GM23248 (cell line): Measurements from ENCODE around the gene GEN1. TPM values are rescaled to one million over a fixed set of nuclear protein-coding genes. Genes with fewer than 3 reads are reported as not detected.

ENCODE experiments used
- DNase-seq: peaks from one replicate; pipeline ENCODE4 v3.0.0-alpha.2; 2015
- H2AFZ ChIP-seq: fragments of 200-600 bp; sonication (generic); 2 replicates; pipeline ENCODE4 v1.6.1; 2016; ENCODE audit warnings: antibody characterized with exemption
- H3F3A ChIP-seq: fragments of 200-600 bp; sonication (generic); 2 replicates; pipeline ENCODE4 v1.6.1; 2016; ENCODE audit warnings: mild to moderate bottlenecking, antibody characterized with exemption, mixed run types; ENCODE audit not compliant: insufficient read depth
- H3K27ac ChIP-seq: fragments of 200-600 bp; sonication (generic); 2 replicates; pipeline ENCODE4 v1.5.1; 2016; ENCODE audit warnings: mild to moderate bottlenecking
- H3K27me3 ChIP-seq: fragments of 200-600 bp; sonication (generic); replicated peaks from 2 replicates; pipeline ENCODE4 v1.6.1; 2016; ENCODE audit warnings: mild to moderate bottlenecking; ENCODE audit not compliant: insufficient read depth
- H3K36me3 ChIP-seq: fragments of 200-600 bp; sonication (generic); 2 replicates; pipeline ENCODE4 v1.6.1; 2016; ENCODE audit warnings: low read depth, mild to moderate bottlenecking
- H3K4me1 ChIP-seq: fragments of 200-600 bp; sonication (generic); 2 replicates; pipeline ENCODE4 v1.6.1; 2016; ENCODE audit warnings: mild to moderate bottlenecking; ENCODE audit not compliant: insufficient read depth
- H3K4me2 ChIP-seq: fragments of 200-600 bp; sonication (generic); one replicate; pipeline ENCODE4 v1.6.1; 2016; ENCODE audit warnings: mild to moderate bottlenecking; ENCODE audit not compliant: unreplicated experiment
- H3K4me3 ChIP-seq: fragments of 200-600 bp; sonication (generic); 2 replicates; pipeline ENCODE4 v1.5.1; 2016; ENCODE audit warnings: mild to moderate bottlenecking
- H3K79me2 ChIP-seq: fragments of 200-600 bp; sonication (generic); 2 replicates; pipeline ENCODE4 v1.6.1; 2016; ENCODE audit warnings: mild to moderate bottlenecking; ENCODE audit not compliant: insufficient read depth
- H3K9ac ChIP-seq: fragments of 200-600 bp; sonication (generic); 2 replicates; pipeline ENCODE4 v1.6.1; 2016; ENCODE audit warnings: mild to moderate bottlenecking
- H3K9me2 ChIP-seq: fragments of 200-600 bp; sonication (generic); 2 replicates; pipeline ENCODE4 v1.6.1; 2016; ENCODE audit warnings: mixed run types, mild to moderate bottlenecking, moderate library complexity; ENCODE audit not compliant: insufficient read depth
- H3K9me3 ChIP-seq: fragments of 200-600 bp; sonication (generic); one replicate; pipeline ENCODE4 v1.6.1; 2017; ENCODE audit warnings: low read depth
- H4K20me1 ChIP-seq: fragments of 200-600 bp; sonication (generic); 2 replicates; pipeline ENCODE4 v1.6.0; 2016; ENCODE audit not compliant: insufficient read depth
- EZH2 ChIP-seq: fragments of 200-600 bp; sonication (generic); IDR thresholded peaks from 2 replicates; pipeline ENCODE4 v1.6.1; 2018; ENCODE audit warnings: antibody characterized with exemption, mild to moderate bottlenecking; ENCODE audit not compliant: insufficient read depth, poor library complexity, severe bottlenecking
- EZH2phosphoT487 ChIP-seq: fragments of 200-600 bp; sonication (generic); IDR thresholded peaks from 2 replicates; pipeline ENCODE4 v1.6.1; 2018; ENCODE audit warnings: antibody characterized with exemption, moderate library complexity, mild to moderate bottlenecking, low read depth; ENCODE audit not compliant: insufficient read depth
- WGBS, 2 experiments: methylation state at CpG; one replicate each; pipeline ENCODE4 v1.1.6; 2015 to 2017; ENCODE audit warnings: low lambda C conversion rate in 2 of 2, low coverage in 1 of 2; ENCODE audit errors: missing lambda C conversion rate in 2 of 2; 5-methylcytosine and 5-hydroxymethylcytosine counted together
- in situ Hi-C: fragments of 300-500 bp; cut with MboI; formaldehyde crosslinking; loops from 2 replicates; pipeline ENCODE4 v1.15.0; 2020
- polyA plus RNA-seq: library from polyadenylated mRNA; unstranded; fragments of >200 nt; fragmentation: Nextera tagmentation; extraction: Ambion mirVana; gene quantifications from 2 replicates; pipeline ENCODE4 v1.2.1, GENCODE V29; 2016
- total RNA-seq: library from RNA; depleted of rRNA; stranded (reverse); fragments of >200 nt; shearing (Covaris generic); gene quantifications from 2 replicates; pipeline ENCODE4 v1.2.3, GENCODE V29; 2014

GEN1 gene
- total and polyA plus RNA-seq, 2 experiments from 2014 or later: 3.9 to 10.2 TPM

DNA sequence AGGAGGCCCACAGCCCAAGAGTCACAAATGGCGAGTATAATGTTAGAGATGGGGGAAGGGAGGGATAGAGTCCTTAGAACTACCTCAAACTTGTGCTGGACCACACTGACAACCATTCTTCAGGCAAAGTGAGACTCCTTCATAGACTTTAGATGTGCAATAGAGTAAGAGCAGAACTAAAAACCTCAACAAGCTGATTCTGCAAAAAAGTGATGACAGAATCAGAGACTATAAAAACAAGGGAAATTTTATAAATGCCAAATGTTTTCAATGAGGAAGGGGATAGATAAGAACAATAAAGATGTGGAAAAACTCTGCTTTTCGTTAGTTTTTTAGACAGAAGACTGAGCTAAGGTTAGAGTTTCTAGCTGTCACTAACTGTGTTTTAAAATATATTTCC, 18.1 kb upstream of the GEN1 start:
- Histone ChIP-seq H4K20me1 (no peaks in the 10 kb centered on the region), H3K36me3 (peaks cover 41% of the 10 kb centered on the region), H3K27ac (no peak overlapping the region), H3K9me3 (no peaks in the 10 kb centered on the region), H3K79me2 (peaks cover 24% of the 10 kb centered on the region), H3K9me2 (no peaks in the 10 kb centered on the region), H3K4me2 (no peak overlapping the region), H3K4me1 (peaks cover 21% of the 10 kb centered on the region), H3F3A (peaks cover 22% of the 10 kb centered on the region), H2AFZ (no peak overlapping the region), H3K4me3 (no peak overlapping the region), H3K9ac (no peak overlapping the region), H3K27me3 (no peaks in the 10 kb centered on the region)
- DNase-seq: no peak
- WGBS, 2 experiments: 98 to 100% methylated on average over 2 of the region's 2 CpGs
- in situ Hi-C loops: no loop called here
- TF ChIP-seq EZH2phosphoT487 (no peak), EZH2 (no peak)

DNA sequence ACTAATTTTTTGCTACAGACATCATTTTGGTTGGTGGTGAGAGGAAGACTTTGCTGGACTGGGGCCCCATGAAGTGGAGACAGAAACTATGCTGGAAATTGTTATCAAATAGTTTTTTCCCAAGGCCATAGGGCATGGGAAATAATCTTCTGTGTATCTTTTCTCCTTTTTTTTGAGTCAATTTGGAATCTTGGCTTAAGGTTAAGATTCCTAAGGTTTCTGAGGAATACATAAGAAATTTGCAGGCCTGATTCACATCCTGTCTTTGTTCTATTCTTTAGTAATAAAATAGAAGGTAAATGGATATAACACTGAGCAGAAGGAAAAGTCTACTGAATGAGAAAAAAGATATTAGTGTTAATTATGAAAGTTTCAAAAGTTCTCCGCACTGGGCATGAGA, 16.9 kb upstream of the GEN1 start:
- Histone ChIP-seq H3K9me2 (no peaks in the 10 kb centered on the region), H3K27ac (peak overlapping the region; percentile 71), H3K27me3 (no peaks in the 10 kb centered on the region), H3K36me3 (peaks cover 32% of the 10 kb centered on the region), H3K79me2 (peaks cover 33% of the 10 kb centered on the region), H3K9me3 (no peaks in the 10 kb centered on the region), H3K4me3 (no peak overlapping the region), H2AFZ (no peak overlapping the region), H3K9ac (peak overlapping the region; percentile 17; the same call in 1 of the 2 replicates), H3K4me1 (peaks cover 21% of the 10 kb centered on the region), H3K4me2 (peak overlapping the region; percentile 31), H4K20me1 (no peaks in the 10 kb centered on the region), H3F3A (peaks cover 22% of the 10 kb centered on the region)
- DNase-seq: peak; percentile 73
- WGBS, 2 experiments: 88 to 95% methylated on average over 1 of the region's 1 CpG
- no peak for TF ChIP-seq EZH2phosphoT487
- no peak for TF ChIP-seq EZH2
- in situ Hi-C loops: no loop called here

DNA sequence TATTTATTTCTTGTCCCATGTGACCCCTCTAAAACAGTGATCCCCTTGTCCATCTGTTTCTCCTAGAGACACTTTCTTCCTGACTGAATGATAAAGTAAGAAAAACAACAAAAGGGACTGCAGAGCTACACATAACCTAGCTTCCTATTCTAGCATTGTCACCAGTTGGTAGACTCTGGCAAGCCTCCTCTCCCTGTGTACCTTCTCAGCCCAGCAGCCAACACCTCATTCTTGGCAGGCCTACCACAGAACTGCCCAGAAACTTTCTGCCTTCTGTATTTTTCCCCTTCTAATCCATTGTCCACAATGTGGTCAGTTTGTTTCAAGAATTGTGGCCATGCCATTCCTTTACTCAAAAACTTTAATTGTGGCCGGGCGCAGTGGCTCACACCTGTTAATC, 13.7 kb upstream of the GEN1 start:
- TF ChIP-seq EZH2 (no peak), EZH2phosphoT487 (no peak)
- H3K4me1 ChIP-seq: peaks cover 21% of the 10 kb centered on the region
- WGBS, 2 experiments: 97 to 100% methylated on average over 2 of the region's 2 CpGs
- peaks cover 60% of the 10 kb centered on the region for H3K79me2 ChIP-seq
- H3K27ac ChIP-seq: no peak overlapping the region
- H3K4me2 ChIP-seq: no peak overlapping the region
- in situ Hi-C loops: no loop called here
- no peaks in the 10 kb centered on the region for H3K27me3 ChIP-seq
- no peak overlapping the region for H3K4me3 ChIP-seq
- H3F3A ChIP-seq: peaks cover 22% of the 10 kb centered on the region
- no peaks in the 10 kb centered on the region for H3K9me2 ChIP-seq
- no peaks in the 10 kb centered on the region for H4K20me1 ChIP-seq
- no peak overlapping the region for H2AFZ ChIP-seq
- no peak for DNase-seq
- peaks cover 31% of the 10 kb centered on the region for H3K36me3 ChIP-seq
- H3K9me3 ChIP-seq: no peaks in the 10 kb centered on the region
- no peak overlapping the region for H3K9ac ChIP-seq

DNA sequence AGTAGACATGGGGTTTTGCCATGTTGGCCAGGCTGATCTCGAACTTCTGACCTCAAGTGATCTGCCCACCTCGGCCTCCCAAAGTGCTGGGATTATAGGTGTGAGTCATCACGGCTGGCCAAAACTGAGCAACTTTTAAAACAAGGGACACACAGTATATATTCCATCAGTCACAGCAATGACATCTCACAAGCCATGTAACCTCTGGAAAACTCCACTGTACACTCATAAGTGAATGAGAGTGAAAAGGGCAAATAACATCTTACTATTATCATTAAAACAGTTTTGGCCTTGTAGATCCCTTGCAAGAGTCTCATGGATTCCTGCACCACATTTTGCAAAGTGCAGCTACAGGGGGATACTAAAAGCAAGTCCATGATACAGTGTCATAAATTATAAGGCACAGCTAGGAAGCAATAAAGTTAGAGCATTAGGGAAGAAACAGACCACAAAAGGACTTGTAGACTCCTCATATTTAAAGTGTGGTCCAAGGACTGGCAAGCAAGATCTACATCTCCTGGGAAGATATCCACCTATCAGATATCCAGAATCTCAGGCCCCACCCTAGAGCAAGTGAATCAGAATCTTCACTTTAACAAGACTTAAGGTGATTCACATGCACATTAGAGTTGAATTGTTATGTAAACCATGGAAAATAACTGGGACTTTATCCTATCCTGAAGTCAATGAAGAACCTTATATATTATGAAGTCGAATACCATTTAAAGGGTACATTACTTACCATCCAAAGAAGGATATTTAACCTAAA, 6.1 kb upstream of the GEN1 start:
- Histone ChIP-seq H3K4me1 (peaks cover 12% of the 10 kb centered on the region; the same call in 1 of the 2 replicates), H3K4me2 (no peak overlapping the region), H2AFZ (no peak overlapping the region), H3F3A (no peaks in the 10 kb centered on the region), H3K4me3 (no peak overlapping the region), H3K79me2 (peaks cover 96% of the 10 kb centered on the region), H3K36me3 (peaks cover 16% of the 10 kb centered on the region), H3K9me2 (no peaks in the 10 kb centered on the region), H3K27ac (no peak overlapping the region), H3K9me3 (no peaks in the 10 kb centered on the region), H3K27me3 (no peaks in the 10 kb centered on the region), H4K20me1 (no peaks in the 10 kb centered on the region), H3K9ac (no peak overlapping the region)
- in situ Hi-C loops: no loop called here
- DNase-seq: peak; percentile 62
- 80 to 81% methylated on average over 4 of the region's 4 CpGs for WGBS, 2 experiments
- TF ChIP-seq EZH2phosphoT487 (no peak), EZH2 (no peak)
